Breast epithelium (tissue), 4 donors: ENCODE measurements around the gene GPC6. TPM values are rescaled to one million over a fixed set of nuclear protein-coding genes. Genes with fewer than 3 reads are reported as not detected.

Experiments
- DNase-seq, 2 donors: peaks; one replicate each; pipeline ENCODE4 v3.0.0-alpha.2; 2019; ENCODE audit warnings: low spot score in 2 of 2
- H3K27ac ChIP-seq, 2 donors: fragments of 200-600 bp; sonication (generic) in 1 of 2; one replicate each; pipeline ENCODE4 v1.5.1; 2016 to 2019; ENCODE audit warnings: mild to moderate bottlenecking in 1 of 2
- H3K27me3 ChIP-seq, 2 donors: fragments of 200-600 bp; sonication (generic) in 1 of 2; one replicate each; pipeline versions ENCODE4 v1.5.1 to v1.6.0; 2017 to 2019; ENCODE audit warnings: control low read depth in 1 of 2, mild to moderate bottlenecking in 1 of 2
- H3K36me3 ChIP-seq: fragments of 200-600 bp; one replicate; pipeline ENCODE4 v1.5.1; 2019
- H3K4me1 ChIP-seq, 2 donors: fragments of 200-600 bp; sonication (generic); one replicate each; pipeline ENCODE4 v1.5.1; 2016 to 2019; ENCODE audit warnings: control low read depth in 1 of 2
- H3K4me3 ChIP-seq, 3 donors: fragments of 200-600 bp; sonication (generic); 1 replicate in 2 of 3; 2 replicates in 1 of 3; pipeline ENCODE4 v1.5.1; 2016 to 2019; ENCODE audit warnings: mild to moderate bottlenecking in 3 of 3, moderate library complexity in 2 of 3
- H3K9me3 ChIP-seq, 2 donors: fragments of 200-600 bp; sonication (generic) in 1 of 2; one replicate each; pipeline ENCODE4 v1.5.1; 2016 to 2019; ENCODE audit warnings: control low read depth in 1 of 2
- CTCF ChIP-seq, 3 donors: fragments of 450-650 bp; IDR thresholded peaks; one replicate each; pipeline ENCODE4 v1.5.1; 2016 to 2017; ENCODE audit warnings: antibody characterized with exemption in 3 of 3, mild to moderate bottlenecking in 3 of 3, moderate library complexity in 3 of 3
- POLR2A ChIP-seq: fragments of 450-650 bp; IDR thresholded peaks from one replicate; pipeline ENCODE4 v1.6.1; 2016; ENCODE audit warnings: antibody characterized with exemption, mild to moderate bottlenecking, moderate library complexity
- POLR2AphosphoS5 ChIP-seq, 3 donors: sonication (generic); formaldehyde crosslinking; IDR thresholded peaks; one replicate each; pipeline ENCODE4 v1.6.1; 2017; ENCODE audit warnings: antibody characterized with exemption in 3 of 3
- intact Hi-C: fragments of 100-400 bp; cut with DNase I; formaldehyde crosslinking; loops from one replicate; pipeline ENCODE4 v1.15.1; 2023; ENCODE audit warnings: low total_unique reads
- total RNA-seq, 3 donors: library from RNA; depleted of rRNA; stranded (reverse); fragments of >200 nt; gene quantifications; one replicate each; pipeline ENCODE4 v1.1.0, GENCODE V29; 2016

The GPC6 gene
- total RNA-seq, 3 donors from 2014 or later, result 3.5 to 44.0 (median 4.9) TPM

- no peaks in the 10 kb centered on the region for H3K27me3 ChIP-seq
- H3K36me3 ChIP-seq, result no peaks in the 10 kb centered on the region
- no peak overlapping the region for H3K4me3 ChIP-seq
- intact Hi-C loops, result no loop called here
- no peaks in the 10 kb centered on the region for H3K9me3 ChIP-seq
- no peak for DNase-seq
- no peaks in the 10 kb centered on the region for H3K4me1 ChIP-seq
- no peak for TF ChIP-seq POLR2A
- no peak for TF ChIP-seq CTCF (IDR thresholded peaks at IDR 0.05)
- TF ChIP-seq POLR2AphosphoS5 (IDR thresholded peaks at IDR 0.05), result no peak
- H3K27ac ChIP-seq, result no peak overlapping the region
Observed at GRCh38 chr13:94128430-94128829, 901.8 kb downstream of the GPC6 start.

- H3K4me1 ChIP-seq, result no peaks in the 10 kb centered on the region
- no peak for DNase-seq
- no peak for TF ChIP-seq POLR2A
- no peak for TF ChIP-seq POLR2AphosphoS5 (IDR thresholded peaks at IDR 0.05)
- TF ChIP-seq CTCF (IDR thresholded peaks at IDR 0.05), result no peak
- intact Hi-C loops, result no loop called here
- H3K9me3 ChIP-seq, result no peaks in the 10 kb centered on the region
- H3K4me3 ChIP-seq, result no peak overlapping the region
- no peaks in the 10 kb centered on the region for H3K27me3 ChIP-seq
- no peaks in the 10 kb centered on the region for H3K36me3 ChIP-seq
- H3K27ac ChIP-seq, result no peak overlapping the region
Observed at GRCh38 chr13:94129490-94129894, 902.9 kb downstream of the GPC6 start.

GRCh38 chr13:94138831-94139230 is 912.2 kb downstream of the GPC6 start:
- intact Hi-C loops, result no loop called here
- Histone ChIP-seq H3K4me3 (no peak overlapping the region), H3K9me3 (no peaks in the 10 kb centered on the region), H3K4me1 (no peaks in the 10 kb centered on the region), H3K27ac (no peak overlapping the region), H3K27me3 (no peaks in the 10 kb centered on the region), H3K36me3 (no peaks in the 10 kb centered on the region)
- TF ChIP-seq POLR2AphosphoS5 (IDR thresholded peaks at IDR 0.05), result no peak
- no peak for TF ChIP-seq POLR2A
- TF ChIP-seq CTCF (IDR thresholded peaks at IDR 0.05), result no peak
- DNase-seq, result no peak

- no peak overlapping the region for H3K27ac ChIP-seq
- no peak for DNase-seq
- no peaks in the 10 kb centered on the region for H3K4me1 ChIP-seq
- H3K4me3 ChIP-seq, result no peak overlapping the region
- no peaks in the 10 kb centered on the region for H3K27me3 ChIP-seq
- no peaks in the 10 kb centered on the region for H3K9me3 ChIP-seq
- TF ChIP-seq POLR2AphosphoS5 (IDR thresholded peaks at IDR 0.05) (no peak), POLR2A (no peak), CTCF (IDR thresholded peaks at IDR 0.05) (no peak)
- intact Hi-C loops, result no loop called here
- no peaks in the 10 kb centered on the region for H3K36me3 ChIP-seq
Observed at GRCh38 chr13:94139393-94139995, 912.9 kb downstream of the GPC6 start.

GRCh38 chr13:94140027-94140426 is 913.4 kb downstream of the GPC6 start:
- H3K9me3 ChIP-seq, result no peaks in the 10 kb centered on the region
- no peak overlapping the region for H3K27ac ChIP-seq
- no peaks in the 10 kb centered on the region for H3K36me3 ChIP-seq
- intact Hi-C loops, result no loop called here
- DNase-seq, result no peak
- no peaks in the 10 kb centered on the region for H3K4me1 ChIP-seq
- H3K27me3 ChIP-seq, result no peaks in the 10 kb centered on the region
- no peak for TF ChIP-seq POLR2AphosphoS5 (IDR thresholded peaks at IDR 0.05)
- TF ChIP-seq POLR2A, result no peak
- TF ChIP-seq CTCF (IDR thresholded peaks at IDR 0.05), result no peak
- no peak overlapping the region for H3K4me3 ChIP-seq
